ENCODE results near the gene CHAC2. TPM values are rescaled to one million over a fixed set of nuclear protein-coding genes. Genes with fewer than 3 reads are reported as not detected.

CHAC2 gene
- total and polyA plus RNA-seq, 9 of the 15 experiments (the other 6 are each of a cell fraction or from before 2014, with no cell fraction given), result 9.8 to 35.6 (median 18.2) TPM

DNA sequence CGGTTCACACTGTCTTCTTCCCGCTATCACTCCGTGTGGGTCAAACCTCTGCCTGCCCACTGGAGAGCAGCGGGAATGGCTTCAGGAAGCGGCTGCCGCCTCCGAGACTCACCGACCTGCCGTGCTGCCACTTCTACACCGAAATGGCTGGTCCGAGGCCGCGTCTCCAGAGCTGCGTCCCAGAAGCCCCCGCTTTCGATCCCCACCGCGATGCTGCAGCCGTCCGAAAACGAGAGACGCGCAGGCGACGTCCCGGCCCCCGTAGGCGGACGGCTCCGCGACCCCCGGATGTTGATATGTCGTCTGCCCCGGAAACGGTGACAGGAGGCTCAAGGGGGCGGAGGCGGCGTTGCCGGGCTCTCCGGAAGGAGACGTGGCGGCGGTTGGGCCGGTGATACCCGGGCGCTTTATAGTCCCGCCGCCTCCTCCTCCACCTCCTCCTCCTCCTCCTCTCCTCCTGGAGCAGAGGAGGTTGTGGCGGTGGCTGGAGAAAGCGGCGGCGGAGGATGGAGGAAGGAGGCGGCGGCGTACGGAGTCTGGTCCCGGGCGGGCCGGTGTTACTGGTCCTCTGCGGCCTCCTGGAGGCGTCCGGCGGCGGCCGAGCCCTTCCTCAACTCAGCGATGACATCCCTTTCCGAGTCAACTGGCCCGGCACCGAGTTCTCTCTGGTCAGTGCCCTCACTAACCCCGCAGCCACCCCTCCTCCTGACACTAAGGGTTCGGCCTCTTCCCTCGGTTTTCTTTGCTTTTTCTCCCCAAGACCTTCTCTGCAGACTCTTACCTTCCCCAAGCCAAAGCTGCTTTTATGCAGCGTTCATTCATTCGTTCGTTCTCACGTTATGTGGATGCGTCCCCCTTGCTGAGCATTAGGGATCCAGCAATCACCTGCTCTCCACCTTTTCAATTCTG is 19.4 kb downstream of the CHAC2 start, which contains the start of the genes ASB3 and ERLEC1 (continued):
- no peak for TF ChIP-seq SPI1 (IDR thresholded peaks at IDR 0.05; ENCODE audit: borderline replicate concordance, low read depth, low read length)
- TF ChIP-seq, protein P1, sequence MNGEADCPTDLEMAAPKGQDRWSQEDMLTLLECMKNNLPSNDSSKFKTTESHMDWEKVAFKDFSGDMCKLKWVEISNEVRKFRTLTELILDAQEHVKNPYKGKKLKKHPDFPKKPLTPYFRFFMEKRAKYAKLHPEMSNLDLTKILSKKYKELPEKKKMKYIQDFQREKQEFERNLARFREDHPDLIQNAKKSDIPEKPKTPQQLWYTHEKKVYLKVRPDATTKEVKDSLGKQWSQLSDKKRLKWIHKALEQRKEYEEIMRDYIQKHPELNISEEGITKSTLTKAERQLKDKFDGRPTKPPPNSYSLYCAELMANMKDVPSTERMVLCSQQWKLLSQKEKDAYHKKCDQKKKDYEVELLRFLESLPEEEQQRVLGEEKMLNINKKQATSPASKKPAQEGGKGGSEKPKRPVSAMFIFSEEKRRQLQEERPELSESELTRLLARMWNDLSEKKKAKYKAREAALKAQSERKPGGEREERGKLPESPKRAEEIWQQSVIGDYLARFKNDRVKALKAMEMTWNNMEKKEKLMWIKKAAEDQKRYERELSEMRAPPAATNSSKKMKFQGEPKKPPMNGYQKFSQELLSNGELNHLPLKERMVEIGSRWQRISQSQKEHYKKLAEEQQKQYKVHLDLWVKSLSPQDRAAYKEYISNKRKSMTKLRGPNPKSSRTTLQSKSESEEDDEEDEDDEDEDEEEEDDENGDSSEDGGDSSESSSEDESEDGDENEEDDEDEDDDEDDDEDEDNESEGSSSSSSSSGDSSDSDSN (IDR thresholded peaks at IDR 0.05; ENCODE audit: borderline replicate concordance in 1 of 2, low read depth in 2 of 2, low read length in 2 of 2), result peak; percentile 34 to 88; a peak in 2 of 4 replicates
- TF ChIP-seq PHF8 (IDR thresholded peaks at IDR 0.05; ENCODE audit: borderline replicate concordance, low read length), result peak; percentile 89; the same call in 1 of the 2 replicates
- peak; percentile 96 for TF ChIP-seq EP400 (IDR thresholded peaks at IDR 0.05)
- TF ChIP-seq ETV1 (tag; conservative IDR thresholded peaks at IDR 0.05; ENCODE audit: low read depth), result peak; percentile 85
- no peak for TF ChIP-seq LARP7 (IDR thresholded peaks at IDR 0.05)
- TF ChIP-seq ERF (CRISPR knock-in tag; IDR thresholded peaks at IDR 0.05), result no peak
- no peak for TF ChIP-seq BMI1 (IDR thresholded peaks at IDR 0.05; ENCODE audit: low read length)
- no peak for TF ChIP-seq U2AF2 (optimal IDR thresholded peaks at IDR 0.05; ENCODE audit: low read depth, low read length)
- TF ChIP-seq OTX1 (CRISPR knock-in tag; IDR thresholded peaks at IDR 0.05), result no peak
- no peak for TF ChIP-seq BRCA1 (IDR thresholded peaks at IDR 0.05)
- no peak for TF ChIP-seq BRCA1 (CRISPR knock-in tag; IDR thresholded peaks at IDR 0.05)
- TF ChIP-seq, protein P2, sequence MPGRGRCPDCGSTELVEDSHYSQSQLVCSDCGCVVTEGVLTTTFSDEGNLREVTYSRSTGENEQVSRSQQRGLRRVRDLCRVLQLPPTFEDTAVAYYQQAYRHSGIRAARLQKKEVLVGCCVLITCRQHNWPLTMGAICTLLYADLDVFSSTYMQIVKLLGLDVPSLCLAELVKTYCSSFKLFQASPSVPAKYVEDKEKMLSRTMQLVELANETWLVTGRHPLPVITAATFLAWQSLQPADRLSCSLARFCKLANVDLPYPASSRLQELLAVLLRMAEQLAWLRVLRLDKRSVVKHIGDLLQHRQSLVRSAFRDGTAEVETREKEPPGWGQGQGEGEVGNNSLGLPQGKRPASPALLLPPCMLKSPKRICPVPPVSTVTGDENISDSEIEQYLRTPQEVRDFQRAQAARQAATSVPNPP (IDR thresholded peaks at IDR 0.05; ENCODE audit: borderline replicate concordance, insufficient read depth, insufficient read length), result no peak
- no peak for TF ChIP-seq ZNF76 (CRISPR knock-in tag; IDR thresholded peaks at IDR 0.05; ENCODE audit: borderline replicate concordance)
- no peak for TF ChIP-seq ZNF324 (CRISPR knock-in tag; IDR thresholded peaks at IDR 0.05)
- TF ChIP-seq PHB2 (IDR thresholded peaks at IDR 0.05; ENCODE audit: low read depth), result no peak
- no peak for TF ChIP-seq MEF2D (tag; conservative IDR thresholded peaks at IDR 0.05; ENCODE audit: low read depth)
- TF ChIP-seq HMG20B (CRISPR knock-in tag; IDR thresholded peaks at IDR 0.05), result no peak
- TF ChIP-seq, protein P3, sequence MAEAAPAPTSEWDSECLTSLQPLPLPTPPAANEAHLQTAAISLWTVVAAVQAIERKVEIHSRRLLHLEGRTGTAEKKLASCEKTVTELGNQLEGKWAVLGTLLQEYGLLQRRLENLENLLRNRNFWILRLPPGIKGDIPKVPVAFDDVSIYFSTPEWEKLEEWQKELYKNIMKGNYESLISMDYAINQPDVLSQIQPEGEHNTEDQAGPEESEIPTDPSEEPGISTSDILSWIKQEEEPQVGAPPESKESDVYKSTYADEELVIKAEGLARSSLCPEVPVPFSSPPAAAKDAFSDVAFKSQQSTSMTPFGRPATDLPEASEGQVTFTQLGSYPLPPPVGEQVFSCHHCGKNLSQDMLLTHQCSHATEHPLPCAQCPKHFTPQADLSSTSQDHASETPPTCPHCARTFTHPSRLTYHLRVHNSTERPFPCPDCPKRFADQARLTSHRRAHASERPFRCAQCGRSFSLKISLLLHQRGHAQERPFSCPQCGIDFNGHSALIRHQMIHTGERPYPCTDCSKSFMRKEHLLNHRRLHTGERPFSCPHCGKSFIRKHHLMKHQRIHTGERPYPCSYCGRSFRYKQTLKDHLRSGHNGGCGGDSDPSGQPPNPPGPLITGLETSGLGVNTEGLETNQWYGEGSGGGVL (CRISPR knock-in tag; IDR thresholded peaks at IDR 0.05), result no peak
- TF ChIP-seq KAT2B (IDR thresholded peaks at IDR 0.05; ENCODE audit: low read depth, low read length), result no peak
- TF ChIP-seq EGR1 (conservative IDR thresholded peaks at IDR 0.05), result peak; percentile 88
- TF ChIP-seq, protein P4, sequence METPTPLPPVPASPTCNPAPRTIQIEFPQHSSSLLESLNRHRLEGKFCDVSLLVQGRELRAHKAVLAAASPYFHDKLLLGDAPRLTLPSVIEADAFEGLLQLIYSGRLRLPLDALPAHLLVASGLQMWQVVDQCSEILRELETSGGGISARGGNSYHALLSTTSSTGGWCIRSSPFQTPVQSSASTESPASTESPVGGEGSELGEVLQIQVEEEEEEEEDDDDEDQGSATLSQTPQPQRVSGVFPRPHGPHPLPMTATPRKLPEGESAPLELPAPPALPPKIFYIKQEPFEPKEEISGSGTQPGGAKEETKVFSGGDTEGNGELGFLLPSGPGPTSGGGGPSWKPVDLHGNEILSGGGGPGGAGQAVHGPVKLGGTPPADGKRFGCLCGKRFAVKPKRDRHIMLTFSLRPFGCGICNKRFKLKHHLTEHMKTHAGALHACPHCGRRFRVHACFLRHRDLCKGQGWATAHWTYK (CRISPR knock-in tag; IDR thresholded peaks at IDR 0.05), result 0 out of 2 replicates have a peak, but pooled peaks have one; percentile 65

All from K562 (cell line).